Thoracic aorta (tissue), 2 donors: ENCODE measurements around the gene DUSP1. TPM values are rescaled to one million over a fixed set of nuclear protein-coding genes. Genes with fewer than 3 reads are reported as not detected.
A peak's percentile ranks its signal among the peaks of the same experiment; 100 is the strongest.
"Not testable (repeated sequence)": the region's sequence is repeated elsewhere in the genome, so short reads cannot be mapped to it uniquely, and the experiment has no call there.

ENCODE experiments used
- ATAC-seq: fragments of 150-250 bp; one replicate; pipeline ENCODE4 v1.8.0; 2017; ENCODE audit warnings: low read depth; ENCODE audit not compliant: insufficient number of reproducible peaks, low FRiP score
- DNase-seq: peaks from one replicate; pipeline ENCODE4 v3.0.0-alpha.2; 2020; ENCODE audit warnings: low spot score
- H3K27ac ChIP-seq, 2 donors: fragments of 200-600 bp; sonication (generic); 1 replicate in 1 of 2; 2 replicates in 1 of 2; pipeline ENCODE4 v1.5.1; 2016; ENCODE audit warnings: mild to moderate bottlenecking in 2 of 2, moderate library complexity in 2 of 2
- H3K27me3 ChIP-seq: fragments of 200-600 bp; sonication (generic); replicated peaks from 2 replicates; pipeline ENCODE4 v1.6.0; 2016; ENCODE audit warnings: mild to moderate bottlenecking; ENCODE audit not compliant: insufficient read depth
- H3K36me3 ChIP-seq: fragments of 200-600 bp; sonication (generic); one replicate; pipeline ENCODE4 v1.5.1; 2016
- H3K4me1 ChIP-seq, 2 donors: fragments of 200-600 bp; sonication (generic); 1 replicate in 1 of 2; 2 replicates in 1 of 2; pipeline versions ENCODE4 v1.5.1 to v1.6.0; 2016; ENCODE audit warnings: low read depth in 2 of 2, mild to moderate bottlenecking in 1 of 2; ENCODE audit not compliant: control insufficient read depth in 1 of 2
- H3K4me3 ChIP-seq: fragments of 200-600 bp; sonication (generic); 2 replicates; pipeline ENCODE4 v1.5.1; 2016; ENCODE audit warnings: mild to moderate bottlenecking
- H3K9me3 ChIP-seq: fragments of 200-600 bp; sonication (generic); 2 replicates; pipeline ENCODE4 v1.5.1; 2016
- CTCF ChIP-seq: fragments of 200-600 bp; sonication (generic); IDR thresholded peaks from one replicate; pipeline ENCODE4 v1.5.1; 2019; ENCODE audit warnings: antibody characterized with exemption
- total RNA-seq, 2 donors: library from RNA; depleted of rRNA; stranded (reverse); fragments of >200 nt; gene quantifications; one replicate each; pipeline versions ENCODE4 v1.1.0 to v1.2.3, GENCODE V29; 2016

Gene DUSP1
- total RNA-seq, 2 donors from 2014 or later = 813 to 3,699 TPM

- H3K27me3 ChIP-seq = no peaks in the 10 kb centered on the region
- no peak for DNase-seq
- TF ChIP-seq CTCF = no peak
- H3K27ac ChIP-seq = peak overlapping the region; percentile 74 to 96
- no peaks in the 10 kb centered on the region for H3K36me3 ChIP-seq
- peaks cover 26 to 63% of the 10 kb centered on the region in 2 donors for H3K4me1 ChIP-seq
- H3K4me3 ChIP-seq = peak overlapping the region; percentile 37
- peak; percentile 48 for ATAC-seq
- H3K9me3 ChIP-seq = no peaks in the 10 kb centered on the region
Observed at GRCh38 chr5:172788771-172789686, 18.0 kb upstream of the DUSP1 start.

GRCh38 chr5:172787538-172787937 lies 16.5 kb upstream of the DUSP1 start:
- not testable (repeated sequence) for H3K27me3 ChIP-seq, H3K36me3 ChIP-seq, H3K4me3 ChIP-seq, DNase-seq, H3K9me3 ChIP-seq, ATAC-seq, H3K27ac ChIP-seq
- peaks cover 20 to 48% of the 10 kb centered on the region in 2 donors for H3K4me1 ChIP-seq

DNA sequence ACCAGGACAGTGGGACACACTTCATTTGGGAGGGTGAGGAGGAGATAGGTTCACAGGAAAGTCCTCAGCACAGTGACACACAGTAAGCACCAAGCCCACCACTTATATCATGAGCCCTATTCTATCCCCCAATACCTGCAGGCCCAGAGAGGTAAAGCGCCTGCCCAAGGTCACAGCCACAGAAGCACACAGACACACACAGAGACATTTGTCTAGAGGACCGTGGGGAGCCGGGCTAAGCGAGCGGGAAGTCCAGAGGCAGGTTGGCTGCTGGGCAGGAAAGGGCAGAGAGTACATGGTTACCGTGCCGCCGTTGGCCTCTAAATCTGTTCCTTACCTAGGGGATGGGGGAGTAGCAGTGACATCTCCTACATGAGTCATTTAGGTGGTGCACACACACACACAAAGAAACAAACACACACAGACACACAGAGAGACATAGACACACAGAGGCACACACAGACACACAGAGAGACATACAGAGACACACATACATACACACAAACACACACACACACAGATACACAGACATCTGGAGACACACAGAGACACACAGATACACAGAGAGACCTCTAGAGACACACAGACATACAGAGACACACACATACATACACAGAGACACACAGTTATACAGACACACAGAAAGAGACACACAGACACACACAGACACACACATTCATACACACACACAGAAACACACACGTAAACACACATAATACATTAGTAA lies 15.9 kb upstream of the DUSP1 start:
- Histone ChIP-seq H3K4me3 (no peak overlapping the region), H3K27me3 (no peaks in the 10 kb centered on the region), H3K36me3 (no peaks in the 10 kb centered on the region), H3K27ac (no peak overlapping the region), H3K9me3 (no peaks in the 10 kb centered on the region), H3K4me1 (peaks cover 20 to 42% of the 10 kb centered on the region in 2 donors)
- ATAC-seq (no peak), DNase-seq (no peak)
- TF ChIP-seq CTCF = no peak

DNA sequence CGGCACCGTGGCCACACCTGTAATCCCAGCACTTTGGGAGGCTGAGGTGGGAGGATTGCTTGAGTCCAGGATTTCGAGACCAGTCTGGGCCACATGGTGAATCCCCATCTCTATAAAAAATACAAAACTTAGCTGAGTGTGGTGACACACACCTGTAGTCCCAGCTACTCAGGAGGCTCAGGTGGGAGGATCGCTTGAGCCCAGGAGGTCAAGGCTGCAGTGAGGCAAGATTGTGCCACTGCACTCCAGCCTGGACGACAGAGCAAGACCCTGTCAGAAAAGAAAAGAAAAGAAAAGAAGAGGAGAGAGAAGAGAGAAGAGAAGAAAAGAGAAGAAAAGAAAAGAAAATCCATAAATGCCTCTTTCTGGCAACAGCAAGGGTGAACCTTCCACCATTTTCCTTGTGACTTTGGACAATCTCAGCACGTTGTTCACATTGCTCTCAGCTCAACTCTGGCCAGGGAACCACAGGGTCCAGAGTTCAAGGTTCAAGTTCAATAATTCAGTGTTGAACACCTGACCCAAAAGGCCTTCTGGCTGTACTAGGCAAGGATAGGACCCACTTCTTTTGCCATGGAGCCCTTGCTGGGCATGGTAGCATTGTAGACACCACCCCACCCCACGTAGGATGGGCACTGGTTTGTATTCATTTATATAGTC lies 14.6 kb upstream of the DUSP1 start:
- Histone ChIP-seq H3K27me3 (no peaks in the 10 kb centered on the region), H3K27ac (no peak overlapping the region), H3K4me3 (no peak overlapping the region), H3K4me1 (peaks cover 20 to 28% of the 10 kb centered on the region in 2 donors), H3K36me3 (no peaks in the 10 kb centered on the region), H3K9me3 (no peaks in the 10 kb centered on the region)
- TF ChIP-seq CTCF = no peak
- ATAC-seq (no peak), DNase-seq (no peak)

DNA sequence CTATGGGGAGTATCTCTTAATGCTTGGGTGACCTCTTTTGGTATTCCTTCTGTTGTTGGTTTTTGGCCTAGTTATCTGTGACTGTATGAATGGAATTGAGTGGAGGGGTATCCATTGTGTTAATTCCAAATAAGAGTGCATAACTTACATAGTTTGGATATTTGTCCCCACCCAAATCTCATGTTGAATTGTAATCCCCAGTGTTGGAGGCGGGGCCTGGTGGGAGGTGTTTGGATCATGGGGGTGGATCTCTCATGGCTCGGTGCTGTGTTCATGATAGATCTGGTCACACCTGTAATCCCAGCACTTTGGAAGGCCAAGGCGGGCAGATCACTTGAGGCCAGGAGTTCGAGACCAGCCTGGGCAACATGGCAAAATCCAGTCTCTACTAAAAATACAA lies 13.2 kb upstream of the DUSP1 start:
- H3K36me3 ChIP-seq, H3K9me3 ChIP-seq, ATAC-seq, H3K4me3 ChIP-seq, H3K27ac ChIP-seq, DNase-seq, H3K27me3 ChIP-seq: not testable (repeated sequence)
- H3K4me1 ChIP-seq = peaks cover 10 to 14% of the 10 kb centered on the region in 2 donors

DNA sequence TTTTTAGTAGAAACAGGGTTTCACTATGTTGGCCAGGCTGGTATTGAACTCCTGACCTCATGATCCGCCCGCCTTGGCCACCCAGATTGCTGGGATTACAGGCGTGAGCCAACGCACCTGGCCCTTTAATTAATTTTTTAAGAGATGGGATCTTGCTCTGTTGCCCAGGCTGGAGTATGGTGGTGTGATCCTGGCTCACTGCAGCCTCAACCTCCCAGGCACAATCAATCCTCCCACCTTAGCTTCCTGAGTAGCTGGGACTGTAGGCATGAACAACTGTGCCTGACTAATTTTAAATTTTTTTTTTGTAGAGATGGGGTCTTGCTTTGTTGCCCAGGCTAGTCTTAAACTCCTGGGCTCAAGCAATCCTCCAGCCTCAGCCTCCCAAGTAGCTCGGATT lies 12.3 kb upstream of the DUSP1 start:
- DNase-seq = not testable (repeated sequence)

More for the DNA sequence above, 12.3 kb upstream of the DUSP1 start:
- not testable (repeated sequence) for H3K36me3 ChIP-seq, ATAC-seq, H3K9me3 ChIP-seq, H3K27me3 ChIP-seq, H3K4me1 ChIP-seq, H3K4me3 ChIP-seq, H3K27ac ChIP-seq
